H1 (cell line): Measurements from ENCODE around the gene CGB2.

ENCODE experiments used
- CTCF ChIP-seq, 3 experiments: IDR thresholded peaks; 1 replicate in 2 of 3; 2 replicates in 1 of 3; pipeline versions ENCODE4 v1.5.1 to v1.6.1; 2011; ENCODE audit warnings: low read length in 3 of 3, mild to moderate bottlenecking in 3 of 3, inconsistent platforms in 2 of 3, low read depth in 1 of 3, moderate library complexity in 1 of 3; ENCODE audit not compliant: insufficient read depth in 1 of 3; ENCODE audit errors: control extremely low read depth in 1 of 3
- HDAC2 ChIP-seq, 2 experiments: fragments of 300-600 bp in 1 of 2; sonication (generic) in 1 of 2; IDR thresholded peaks; 2 replicates each; pipeline ENCODE4 v1.6.1; 2011 to 2012; ENCODE audit warnings: low read depth in 2 of 2, low read length in 2 of 2, mild to moderate bottlenecking in 2 of 2, moderate library complexity in 2 of 2, borderline replicate concordance in 1 of 2, inconsistent platforms in 1 of 2
- JUN ChIP-seq: IDR thresholded peaks from 2 replicates; pipeline ENCODE4 v1.6.1; 2011; ENCODE audit warnings: low read depth, mild to moderate bottlenecking, improper control_type of control experiment, low read length
- RFX5 ChIP-seq: IDR thresholded peaks from 2 replicates; pipeline ENCODE4 v1.6.1; 2011; ENCODE audit warnings: low read depth, low read length, improper control_type of control experiment, borderline replicate concordance
- TBP ChIP-seq: IDR thresholded peaks from 2 replicates; pipeline ENCODE4 v1.6.1; 2011; ENCODE audit warnings: low read depth, low read length, improper control_type of control experiment
- YY1 ChIP-seq: IDR thresholded peaks from 2 replicates; pipeline ENCODE4 v1.6.1; 2011; ENCODE audit warnings: low read depth, mild to moderate bottlenecking, low read length

GRCh38 chr19:49067554-49067953 is 35.9 kb downstream of the CGB2 start:
- TF ChIP-seq TBP (no peak), RFX5 (no peak), CTCF (IDR thresholded peaks at IDR 0.05; ENCODE audit: control extremely low read depth in 1 of 3, insufficient read depth in 1 of 3, low read depth in 1 of 3, low read length in 3 of 3) (no peak), HDAC2 (IDR thresholded peaks at IDR 0.05; ENCODE audit: borderline replicate concordance in 1 of 2, low read depth in 2 of 2, low read length in 2 of 2) (no peak), JUN (no peak), YY1 (no peak)
